ENCODE data around the gene ZNF425. TPM values are rescaled to one million over a fixed set of nuclear protein-coding genes. Genes with fewer than 3 reads are reported as not detected.
A peak's percentile ranks its signal among the peaks of the same experiment; 100 is the strongest.

ZNF425 gene
- total RNA-seq, 1 donor from 2014 or later = 3.7 TPM

- FAIRE-seq (no peak), DNase-seq (ENCODE audit: low read depth) (peak; percentile 72)
- TF ChIP-seq CTCF (IDR thresholded peaks at IDR 0.05; ENCODE audit: insufficient read depth, low read length, severe bottlenecking) = peak; percentile 88
- Histone ChIP-seq H3K27me3 (ENCODE audit: control insufficient read depth, insufficient read depth, low read length) (no peaks in the 10 kb centered on the region), H3K4me3 (ENCODE audit: low read depth, low read length) (peak within 1 kb of the TSS; percentile 99), H3K36me3 (ENCODE audit: control insufficient read depth, insufficient read depth, low read length) (no peaks in the 10 kb centered on the region)
Observed at GRCh38 chr7:149090397-149091195, 35.5 kb downstream of the ZNF425 start, which contains the start of gene ZNF786. ZNF786 (minus strand) TSS chr7:149090718; CDS start chr7:149090640, 78 bp downstream.

DNA sequence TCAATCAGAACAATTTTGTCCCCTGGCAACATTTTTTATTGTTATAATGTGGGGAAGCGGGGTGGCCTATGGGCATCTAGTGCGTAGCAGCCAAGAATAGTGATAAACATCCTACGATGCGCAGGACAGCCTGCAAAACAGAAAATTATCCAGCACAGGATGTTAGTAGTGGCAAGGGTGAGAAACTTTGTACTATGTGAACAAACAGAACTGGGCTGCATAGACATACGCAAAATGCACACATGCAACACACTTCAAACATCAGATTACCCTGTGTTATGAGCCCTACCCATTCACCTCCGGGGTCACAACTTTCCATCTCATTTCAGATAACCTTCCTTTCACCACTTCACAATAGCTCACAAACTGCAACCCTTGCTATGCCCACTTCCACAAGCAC, 38.7 kb downstream of the ZNF425 start:
- Histone ChIP-seq H3K27me3 (ENCODE audit: control insufficient read depth, insufficient read depth, low read length) (no peaks in the 10 kb centered on the region), H3K36me3 (ENCODE audit: control insufficient read depth, insufficient read depth, low read length) (peaks cover 2% of the 10 kb centered on the region), H3K4me3 (ENCODE audit: low read depth, low read length) (no peak overlapping the region)
- FAIRE-seq (no peak), DNase-seq (ENCODE audit: low read depth) (no peak)
- TF ChIP-seq CTCF (IDR thresholded peaks at IDR 0.05; ENCODE audit: insufficient read depth, low read length, severe bottlenecking) = no peak

DNA sequence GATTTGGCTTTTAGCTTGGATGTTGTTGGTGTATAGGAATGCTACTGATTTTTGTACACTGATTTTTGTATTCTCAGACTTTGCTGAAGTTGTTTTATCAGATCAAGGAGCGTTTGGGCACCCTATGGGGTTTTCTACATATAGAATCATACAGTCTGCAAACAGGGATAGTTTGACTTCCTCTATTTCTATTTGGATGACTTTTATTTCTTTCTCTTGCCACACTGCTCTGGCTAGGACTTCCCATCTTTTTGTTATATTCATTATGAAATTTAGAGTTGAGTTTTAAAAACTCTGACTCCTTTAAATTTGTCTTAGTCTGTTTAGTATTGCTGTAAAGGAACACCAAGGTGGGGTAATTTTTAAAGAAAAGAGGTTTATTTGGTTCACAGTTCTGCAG, 40.3 kb downstream of the ZNF425 start:
- FAIRE-seq = no peak
- peaks cover 2% of the 10 kb centered on the region for H3K36me3 ChIP-seq (ENCODE audit: control insufficient read depth, insufficient read depth, low read length)
- no peak for DNase-seq (ENCODE audit: low read depth)
- TF ChIP-seq CTCF (IDR thresholded peaks at IDR 0.05; ENCODE audit: insufficient read depth, low read length, severe bottlenecking) = no peak
- H3K27me3 ChIP-seq (ENCODE audit: control insufficient read depth, insufficient read depth, low read length) = no peaks in the 10 kb centered on the region
- H3K4me3 ChIP-seq (ENCODE audit: low read depth, low read length) = no peak overlapping the region

DNA sequence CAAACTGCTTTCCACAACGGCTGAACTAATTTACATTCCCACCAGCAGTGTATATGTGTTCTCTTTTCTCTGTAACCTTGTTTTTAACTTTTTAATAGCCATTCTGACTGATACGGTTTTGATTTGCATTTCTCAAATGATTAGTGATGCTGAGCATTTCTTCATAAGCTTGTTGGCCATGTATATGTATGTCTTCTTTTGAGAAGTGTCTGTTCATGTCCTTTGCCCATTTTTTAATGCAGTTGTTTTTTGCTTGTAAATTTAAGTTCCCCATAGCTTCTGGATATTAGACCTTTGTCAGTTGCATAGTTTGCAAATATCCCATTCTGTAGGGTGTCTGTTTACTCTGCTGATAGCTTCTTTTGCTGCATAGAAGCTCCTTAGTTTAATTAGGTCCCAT, 41.7 kb downstream of the ZNF425 start:
- H3K36me3 ChIP-seq (ENCODE audit: control insufficient read depth, insufficient read depth, low read length) = peaks cover 2% of the 10 kb centered on the region
- no peaks in the 10 kb centered on the region for H3K27me3 ChIP-seq (ENCODE audit: control insufficient read depth, insufficient read depth, low read length)
- no peak overlapping the region for H3K4me3 ChIP-seq (ENCODE audit: low read depth, low read length)
- DNase-seq (ENCODE audit: low read depth) = no peak
- TF ChIP-seq CTCF (IDR thresholded peaks at IDR 0.05; ENCODE audit: insufficient read depth, low read length, severe bottlenecking) = no peak
- FAIRE-seq = no peak

GRCh38 chr7:149081914-149082313, 44.2 kb downstream of the ZNF425 start:
- TF ChIP-seq CTCF (IDR thresholded peaks at IDR 0.05; ENCODE audit: insufficient read depth, low read length, severe bottlenecking) = no peak

More at GRCh38 chr7:149081914-149082313, 44.2 kb downstream of the ZNF425 start:
- no peaks in the 10 kb centered on the region for H3K27me3 ChIP-seq (ENCODE audit: control insufficient read depth, insufficient read depth, low read length)
- FAIRE-seq (no peak), DNase-seq (ENCODE audit: low read depth) (no peak)
- peaks cover 2% of the 10 kb centered on the region for H3K36me3 ChIP-seq (ENCODE audit: control insufficient read depth, insufficient read depth, low read length)
- no peak overlapping the region for H3K4me3 ChIP-seq (ENCODE audit: low read depth, low read length)
